Measurements from ENCODE around the gene SPATS2. TPM values are rescaled to one million over a fixed set of nuclear protein-coding genes. Genes with fewer than 3 reads are reported as not detected.

SPATS2 gene
- total RNA-seq, 1 experiment from 2014 or later: 43.1 TPM

GRCh38 chr12:49327368-49327767, 39.9 kb upstream of the SPATS2 start:
- CTCF ChIA-PET: no interaction called here
- no peak overlapping the region for H3K27ac Mint-ChIP-seq (ENCODE audit: unreplicated experiment)

DNA sequence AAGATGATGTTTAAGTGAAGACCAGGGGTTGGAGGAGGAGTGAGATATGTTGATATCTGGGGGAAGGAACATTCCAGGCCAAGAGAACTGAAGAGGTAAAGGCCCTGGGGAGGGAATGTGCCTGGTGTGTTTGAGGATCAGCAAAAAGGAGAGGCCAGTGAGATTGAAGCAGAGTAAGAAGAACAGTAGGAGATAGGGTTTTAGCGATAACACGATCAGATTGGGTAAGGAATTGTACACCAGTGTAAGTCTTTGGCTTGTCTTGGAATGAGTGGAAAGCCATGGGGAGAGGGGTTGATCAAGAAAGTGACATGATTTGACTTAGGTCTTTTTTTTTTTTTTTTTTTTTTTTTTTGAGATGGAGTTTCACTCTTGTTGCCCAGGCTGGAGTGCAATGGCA, 39.4 kb upstream of the SPATS2 start:
- H3K36me3 Mint-ChIP-seq (ENCODE audit: insufficient read depth, unreplicated experiment): peaks cover 53% of the 10 kb centered on the region
- peaks cover 4% of the 10 kb centered on the region; the same call in 1 of the 2 replicates for H3K36me3 ChIP-seq (ENCODE audit: control insufficient read depth, insufficient read depth, low read length)
- POLR2A ChIA-PET: no interaction called here

More at GRCh38 chr12:49327368-49327767, 39.9 kb upstream of the SPATS2 start:
- POLR2A ChIA-PET: no interaction called here
- BruUV-seq (replicated peaks): no TSS peak
- Mint-ChIP-seq H3K9me3 (ENCODE audit: unreplicated experiment) (no peaks in the 10 kb centered on the region), H3K36me3 (ENCODE audit: insufficient read depth, unreplicated experiment) (peaks cover 50% of the 10 kb centered on the region), H3K4me3 (ENCODE audit: unreplicated experiment) (no peak overlapping the region), H3K27me3 (ENCODE audit: insufficient read depth, unreplicated experiment) (no peaks in the 10 kb centered on the region), H3K4me1 (ENCODE audit: low read depth, unreplicated experiment) (peaks cover 23% of the 10 kb centered on the region)
- Histone ChIP-seq H3K36me3 (ENCODE audit: control insufficient read depth, insufficient read depth, low read length) (peaks cover 4% of the 10 kb centered on the region; the same call in 1 of the 2 replicates), H3K27me3 (replicated peaks; ENCODE audit: control insufficient read depth, insufficient read depth, low read length) (no peaks in the 10 kb centered on the region), H3K4me1 (peaks cover 21% of the 10 kb centered on the region), H3K4me3 (ENCODE audit: low read depth, low read length) (no peak overlapping the region), H3K9me3 (no peaks in the 10 kb centered on the region)
- no peak for TF ChIP-seq CTCF (IDR thresholded peaks at IDR 0.05; ENCODE audit: insufficient read depth in 1 of 2, low read depth in 1 of 2, low read length in 1 of 2, severe bottlenecking in 1 of 2, unreplicated experiment in 1 of 2)
- no peak for DNase-seq
- intact Hi-C loops (cut with micrococcal nuclease; ENCODE audit: unreplicated experiment): no loop called here

GRCh38 chr12:49328816-49329215, 38.4 kb upstream of the SPATS2 start:
- no peak overlapping the region for H3K4me3 Mint-ChIP-seq (ENCODE audit: unreplicated experiment)
- TF ChIP-seq CTCF (IDR thresholded peaks at IDR 0.05; ENCODE audit: insufficient read depth in 1 of 2, low read depth in 1 of 2, low read length in 1 of 2, severe bottlenecking in 1 of 2, unreplicated experiment in 1 of 2): no peak
- no TSS peak for BruUV-seq (replicated peaks)
- peaks cover 51% of the 10 kb centered on the region for H3K36me3 Mint-ChIP-seq (ENCODE audit: insufficient read depth, unreplicated experiment)
- ChIA-PET CTCF (no interaction called here), POLR2A (no interaction called here)
- intact Hi-C loops (cut with micrococcal nuclease; ENCODE audit: unreplicated experiment): no loop called here
- Histone ChIP-seq H3K4me3 (ENCODE audit: low read depth, low read length) (no peak overlapping the region), H3K27me3 (replicated peaks; ENCODE audit: control insufficient read depth, insufficient read depth, low read length) (no peaks in the 10 kb centered on the region), H3K36me3 (ENCODE audit: control insufficient read depth, insufficient read depth, low read length) (peaks cover 4% of the 10 kb centered on the region; the same call in 1 of the 2 replicates), H3K9me3 (no peaks in the 10 kb centered on the region), H3K4me1 (peaks cover 24% of the 10 kb centered on the region)
- peaks cover 27% of the 10 kb centered on the region for H3K4me1 Mint-ChIP-seq (ENCODE audit: low read depth, unreplicated experiment)
- no peak for DNase-seq
- no peaks in the 10 kb centered on the region for H3K9me3 Mint-ChIP-seq (ENCODE audit: unreplicated experiment)
- no peaks in the 10 kb centered on the region for H3K27me3 Mint-ChIP-seq (ENCODE audit: insufficient read depth, unreplicated experiment)
- H3K27ac Mint-ChIP-seq (ENCODE audit: unreplicated experiment): no peak overlapping the region

More for the DNA sequence above, 39.4 kb upstream of the SPATS2 start:
- intact Hi-C loops (cut with micrococcal nuclease; ENCODE audit: unreplicated experiment): no loop called here
- Mint-ChIP-seq H3K4me3 (ENCODE audit: unreplicated experiment) (no peak overlapping the region), H3K27me3 (ENCODE audit: insufficient read depth, unreplicated experiment) (no peaks in the 10 kb centered on the region), H3K9me3 (ENCODE audit: unreplicated experiment) (no peaks in the 10 kb centered on the region), H3K4me1 (ENCODE audit: low read depth, unreplicated experiment) (peaks cover 27% of the 10 kb centered on the region), H3K27ac (ENCODE audit: unreplicated experiment) (no peak overlapping the region)
- Histone ChIP-seq H3K4me3 (ENCODE audit: low read depth, low read length) (no peak overlapping the region), H3K9me3 (no peaks in the 10 kb centered on the region), H3K4me1 (peaks cover 25% of the 10 kb centered on the region), H3K27me3 (replicated peaks; ENCODE audit: control insufficient read depth, insufficient read depth, low read length) (no peaks in the 10 kb centered on the region)
- no peak for TF ChIP-seq CTCF (IDR thresholded peaks at IDR 0.05; ENCODE audit: insufficient read depth in 1 of 2, low read depth in 1 of 2, low read length in 1 of 2, severe bottlenecking in 1 of 2, unreplicated experiment in 1 of 2)
- no TSS peak for BruUV-seq (replicated peaks)
- CTCF ChIA-PET: no interaction called here
- DNase-seq: no peak
